Effector memory CD4-positive, alpha-beta T cell (primary cell): ENCODE results near the gene SLC43A3.

Experiments
- DNase-seq, 3 donors: peaks; one replicate each; pipeline ENCODE4 v3.0.0-alpha.2; 2020
- H3K27ac ChIP-seq: 2 replicates; pipeline ENCODE4 v1.7.0; 2013; ENCODE audit warnings: mild to moderate bottlenecking, low read length, moderate library complexity; ENCODE audit not compliant: insufficient read depth, poor library complexity, severe bottlenecking
- H3K27me3 ChIP-seq: replicated peaks from 2 replicates; pipeline ENCODE4 v1.7.0; 2013; ENCODE audit warnings: mild to moderate bottlenecking, low read length; ENCODE audit not compliant: insufficient read depth, control insufficient read depth, poor library complexity, severe bottlenecking
- H3K36me3 ChIP-seq: 2 replicates; pipeline ENCODE4 v1.7.0; 2013; ENCODE audit warnings: mild to moderate bottlenecking, low read length, moderate library complexity; ENCODE audit not compliant: control insufficient read depth, insufficient read depth
- H3K4me1 ChIP-seq: 2 replicates; pipeline ENCODE4 v1.7.0; 2013; ENCODE audit warnings: low read length, mild to moderate bottlenecking; ENCODE audit not compliant: control insufficient read depth, insufficient read depth, poor library complexity, severe bottlenecking
- H3K4me3 ChIP-seq: 2 replicates; pipeline ENCODE4 v1.7.0; 2013; ENCODE audit warnings: low read length, low read depth, mild to moderate bottlenecking; ENCODE audit not compliant: insufficient read depth, poor library complexity, severe bottlenecking
- H3K9me3 ChIP-seq: 2 replicates; pipeline ENCODE4 v1.7.0; 2013; ENCODE audit warnings: mild to moderate bottlenecking, low read length, moderate library complexity; ENCODE audit not compliant: control insufficient read depth
- total RNA-seq, 3 donors: gene quantifications; one replicate each; lab custom pipeline; 2026; lab: John Stamatoyannopoulos, UW

SLC43A3 gene
- 6.4 to 12.6 (median 7.4) reads per million in 3 donors for total RNA-seq

- peaks cover 28% of the 10 kb centered on the region for H3K4me1 ChIP-seq
- H3K27me3 ChIP-seq: no peaks in the 10 kb centered on the region
- H3K36me3 ChIP-seq: no peaks in the 10 kb centered on the region
- peak within 1 kb of the TSS; percentile 56 for H3K27ac ChIP-seq
- no peaks in the 10 kb centered on the region for H3K9me3 ChIP-seq
- H3K4me3 ChIP-seq: peak within 1 kb of the TSS; percentile 61
- peak; percentile 31 to 35 (median 32) for DNase-seq
These were observed at the start of gene SLC43A3 for GRCh38 chr11:57426929-57427726. Gene SLC43A3 (minus strand): TSS chr11:57427121. CDS start chr11:57426172, 949 bp downstream.

GRCh38 chr11:57476047-57476756 lies 49.3 kb upstream of the SLC43A3 start:
- Histone ChIP-seq H3K27me3 (no peaks in the 10 kb centered on the region), H3K27ac (no peak overlapping the region), H3K4me1 (peaks cover 14% of the 10 kb centered on the region), H3K9me3 (no peaks in the 10 kb centered on the region), H3K4me3 (peak overlapping the region; percentile 52), H3K36me3 (no peaks in the 10 kb centered on the region)
- no peak for DNase-seq

GRCh38 chr11:57475671-57476046 lies 48.7 kb upstream of the SLC43A3 start:
- no peaks in the 10 kb centered on the region for H3K9me3 ChIP-seq
- H3K36me3 ChIP-seq: no peaks in the 10 kb centered on the region
- H3K27ac ChIP-seq: no peak overlapping the region
- peak overlapping the region; percentile 52 for H3K4me3 ChIP-seq
- H3K27me3 ChIP-seq: no peaks in the 10 kb centered on the region
- peaks cover 14% of the 10 kb centered on the region for H3K4me1 ChIP-seq
- no peak for DNase-seq

GRCh38 chr11:57475191-57475590 lies 48.3 kb upstream of the SLC43A3 start:
- no peaks in the 10 kb centered on the region for H3K27me3 ChIP-seq
- H3K36me3 ChIP-seq: no peaks in the 10 kb centered on the region
- no peak overlapping the region for H3K27ac ChIP-seq
- H3K4me3 ChIP-seq: no peak overlapping the region
- peaks cover 14% of the 10 kb centered on the region for H3K4me1 ChIP-seq
- DNase-seq: no peak
- H3K9me3 ChIP-seq: no peaks in the 10 kb centered on the region

GRCh38 chr11:57474803-57475115 lies 47.8 kb upstream of the SLC43A3 start:
- Histone ChIP-seq H3K4me3 (no peak overlapping the region), H3K4me1 (peaks cover 14% of the 10 kb centered on the region), H3K9me3 (no peaks in the 10 kb centered on the region), H3K27ac (no peak overlapping the region), H3K36me3 (no peaks in the 10 kb centered on the region), H3K27me3 (no peaks in the 10 kb centered on the region)
- no peak for DNase-seq

GRCh38 chr11:57474017-57474802 lies 47.3 kb upstream of the SLC43A3 start:
- H3K27me3 ChIP-seq: no peaks in the 10 kb centered on the region
- H3K36me3 ChIP-seq: no peaks in the 10 kb centered on the region
- H3K9me3 ChIP-seq: no peaks in the 10 kb centered on the region
- H3K27ac ChIP-seq: no peak overlapping the region
- H3K4me1 ChIP-seq: peaks cover 14% of the 10 kb centered on the region
- DNase-seq: no peak
- no peak overlapping the region for H3K4me3 ChIP-seq

GRCh38 chr11:57473285-57473841 lies 46.4 kb upstream of the SLC43A3 start:
- H3K27ac ChIP-seq: no peak overlapping the region
- H3K27me3 ChIP-seq: no peaks in the 10 kb centered on the region
- no peak for DNase-seq
- no peaks in the 10 kb centered on the region for H3K9me3 ChIP-seq
- H3K4me3 ChIP-seq: no peak overlapping the region
- H3K4me1 ChIP-seq: peaks cover 14% of the 10 kb centered on the region
- H3K36me3 ChIP-seq: no peaks in the 10 kb centered on the region

GRCh38 chr11:57471496-57471895 lies 44.6 kb upstream of the SLC43A3 start:
- Histone ChIP-seq H3K9me3 (no peaks in the 10 kb centered on the region), H3K27ac (no peak overlapping the region), H3K27me3 (no peaks in the 10 kb centered on the region), H3K4me3 (no peak overlapping the region), H3K4me1 (peaks cover 14% of the 10 kb centered on the region), H3K36me3 (no peaks in the 10 kb centered on the region)
- DNase-seq: no peak

- Histone ChIP-seq H3K36me3 (no peaks in the 10 kb centered on the region), H3K27ac (no peak overlapping the region), H3K27me3 (no peaks in the 10 kb centered on the region), H3K9me3 (no peaks in the 10 kb centered on the region), H3K4me3 (no peak overlapping the region), H3K4me1 (peaks cover 4% of the 10 kb centered on the region)
- no peak for DNase-seq
These were observed 42.3 kb upstream of the SLC43A3 start for GRCh38 chr11:57469268-57469667.
